ENCODE measurements around the gene SLC26A1. TPM values are rescaled to one million over a fixed set of nuclear protein-coding genes. Genes with fewer than 3 reads are reported as not detected.

Gene SLC26A1
- polyA plus RNA-seq, 3 donors from 2014 or later: 0.52 to 0.77 TPM; not detected in 1

DNA sequence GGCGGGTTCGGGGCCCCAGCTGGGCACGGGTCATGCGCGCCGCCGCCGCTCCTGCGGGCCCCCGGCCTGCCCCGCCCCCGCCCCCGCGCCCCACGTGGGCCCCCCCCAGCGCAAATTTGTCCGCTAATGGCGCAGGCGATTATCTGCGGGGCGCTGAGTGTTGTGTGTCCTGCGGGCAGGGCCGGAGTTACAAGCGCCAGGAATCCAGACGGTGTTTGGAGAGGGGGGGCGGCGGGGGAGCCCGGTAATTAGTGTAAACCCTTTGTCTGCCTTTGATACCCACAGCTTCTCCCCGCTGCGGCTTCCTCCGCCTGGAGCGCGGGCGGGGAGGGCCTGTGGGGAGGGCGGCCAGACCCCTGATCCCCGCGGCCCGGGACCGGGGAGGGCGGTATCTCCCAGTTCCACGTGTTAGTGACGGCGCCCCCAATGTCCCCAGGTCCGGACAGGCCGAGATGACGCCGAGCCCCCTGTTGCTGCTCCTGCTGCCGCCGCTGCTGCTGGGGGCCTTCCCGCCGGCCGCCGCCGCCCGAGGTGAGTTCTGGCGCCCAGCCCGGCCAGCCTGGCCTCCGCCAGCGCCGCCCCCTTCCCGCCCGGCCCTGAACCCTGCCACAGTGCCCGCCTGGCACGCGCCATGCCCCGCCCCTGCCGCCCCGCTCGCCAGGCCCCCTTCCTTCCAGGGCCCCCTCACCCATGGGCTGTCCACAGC, 19.0 kb upstream of the SLC26A1 start:
- no peak overlapping the region for H3K27ac Mint-ChIP-seq
- peaks cover 0 to 2% (median 0%) of the 10 kb centered on the region in 6 donors for H3K9me3 Mint-ChIP-seq
- H3K27me3 Mint-ChIP-seq (ENCODE audit: low read depth in 3 of 3): peaks cover 8 to 28% (median 17%) of the 10 kb centered on the region in 3 donors
- peak; percentile 39 to 48 (median 43) for DNase-seq
- H3K36me3 Mint-ChIP-seq: no peaks in the 10 kb centered on the region
- H3K4me3 Mint-ChIP-seq: peak overlapping the region in 4 of 5 donors; percentile 21 to 68 (median 49)
- H3K4me1 Mint-ChIP-seq: peaks cover 12 to 15% of the 10 kb centered on the region in 2 donors

DNA sequence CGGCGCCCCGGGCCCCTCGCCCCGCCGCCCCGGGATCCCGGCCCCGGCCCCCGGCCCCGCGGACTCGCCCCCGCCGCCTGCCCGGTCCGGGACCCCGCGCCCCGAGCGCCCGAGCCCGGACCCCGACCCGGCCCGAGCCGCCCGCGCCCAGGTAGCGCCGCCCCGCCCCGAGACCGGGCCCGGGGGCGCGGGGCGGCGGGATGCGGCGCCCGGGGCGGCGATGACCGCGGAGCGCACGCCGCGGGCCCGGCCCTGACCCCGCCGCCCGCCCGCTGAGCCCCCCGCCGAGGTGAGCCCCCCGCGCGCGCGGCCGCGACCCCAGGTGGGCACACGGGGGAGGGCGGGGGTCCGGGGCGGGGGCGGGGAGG, 18.4 kb upstream of the SLC26A1 start:
- Mint-ChIP-seq H3K27ac (no peak overlapping the region), H3K4me1 (peaks cover 12 to 15% of the 10 kb centered on the region in 2 donors), H3K9me3 (peaks cover 0 to 2% (median 0%) of the 10 kb centered on the region in 6 donors), H3K36me3 (peaks cover 0 to 4% (median 0%) of the 10 kb centered on the region in 3 donors), H3K4me3 (peak overlapping the region in 1 of 5 donors; percentile 42), H3K27me3 (ENCODE audit: low read depth in 3 of 3) (peaks cover 8 to 27% (median 19%) of the 10 kb centered on the region in 3 donors)
- no peak for DNase-seq

DNA sequence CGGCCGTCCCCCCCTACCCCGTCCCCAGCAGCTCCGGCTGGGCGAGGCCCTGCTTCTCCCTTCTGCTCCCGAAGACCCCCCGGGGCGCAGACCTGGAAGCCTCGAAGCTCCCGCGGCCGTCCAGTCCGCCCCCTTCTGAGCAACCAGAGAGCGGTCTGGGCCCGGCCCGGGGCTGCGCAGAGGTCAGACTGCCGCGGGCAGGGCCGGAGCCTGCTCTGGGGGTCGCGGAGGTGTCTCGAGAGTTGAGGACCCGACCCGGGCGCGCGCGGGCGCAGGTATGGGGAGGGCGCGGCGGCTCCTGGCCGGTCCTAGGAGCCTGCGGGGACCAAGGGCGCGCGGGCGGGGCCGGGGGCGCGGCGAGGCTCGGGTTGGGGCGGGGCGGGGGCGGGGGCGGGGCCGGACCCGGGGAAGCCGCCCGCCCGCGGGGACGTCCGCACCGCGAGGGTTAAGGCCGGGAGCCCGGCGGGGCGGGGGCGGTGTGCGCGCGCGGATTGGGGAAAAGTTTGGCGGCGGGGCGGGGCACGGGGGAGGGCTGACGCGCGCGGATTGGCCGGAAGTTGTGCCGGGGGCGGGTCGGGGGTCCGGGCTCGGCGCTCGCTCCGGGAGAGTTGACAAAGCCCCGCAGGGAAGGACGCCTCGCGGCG, 17.9 kb upstream of the SLC26A1 start, which contains the start of gene FGFRL1:
TSS of gene FGFRL1 (plus strand) at position 605 of the 644 bp plus-strand sequence. CDS start 860 bp downstream, outside the sequence.
- peak; percentile 76 to 77 (median 77) for DNase-seq
- peak within 1 kb of the TSS; percentile 87 to 95 (median 90) for H3K4me3 Mint-ChIP-seq
- H3K27me3 Mint-ChIP-seq (ENCODE audit: low read depth in 3 of 3): peaks cover 9 to 27% (median 22%) of the 10 kb centered on the region in 3 donors
- peaks cover 0 to 4% (median 0%) of the 10 kb centered on the region in 3 donors for H3K36me3 Mint-ChIP-seq
- peaks cover 12 to 15% of the 10 kb centered on the region in 2 donors for H3K4me1 Mint-ChIP-seq
- peak within 1 kb of the TSS; percentile 76 to 99 (median 94) for H3K27ac Mint-ChIP-seq
- H3K9me3 Mint-ChIP-seq: peaks cover 0 to 2% (median 0%) of the 10 kb centered on the region in 6 donors

DNA sequence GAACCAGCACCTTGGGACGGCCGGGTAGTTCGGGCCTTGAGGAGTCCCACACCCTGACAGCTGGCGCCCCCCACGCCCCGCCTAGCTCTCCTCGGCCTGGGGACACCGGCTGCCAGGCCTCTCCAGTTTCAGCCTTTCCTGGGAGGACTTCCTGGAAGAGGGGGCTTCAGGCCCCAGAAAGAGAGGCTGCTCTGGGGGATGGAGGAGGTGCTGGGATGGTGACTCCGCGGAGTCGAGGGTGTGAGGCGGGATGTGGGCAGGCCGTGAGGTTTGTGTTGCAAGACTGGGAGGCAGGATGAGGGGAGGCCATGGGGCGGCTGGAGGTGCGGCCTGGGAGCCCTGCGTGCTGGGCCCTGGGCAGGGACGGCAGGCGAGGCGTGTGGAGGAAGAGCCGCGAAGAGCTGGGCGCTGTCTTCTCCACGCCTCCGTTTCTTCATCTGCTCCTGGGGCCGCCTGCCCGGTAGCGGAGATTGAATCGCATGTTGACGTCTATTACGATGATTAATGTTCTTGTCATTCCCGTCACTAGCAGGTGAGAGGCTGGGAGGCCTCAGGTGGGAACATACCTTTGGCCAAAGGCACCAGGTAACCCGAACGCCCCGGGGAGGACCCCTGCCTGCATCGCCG, 17.3 kb upstream of the SLC26A1 start:
- H3K27ac Mint-ChIP-seq: peak overlapping the region; percentile 76 to 99 (median 94)

DNA sequence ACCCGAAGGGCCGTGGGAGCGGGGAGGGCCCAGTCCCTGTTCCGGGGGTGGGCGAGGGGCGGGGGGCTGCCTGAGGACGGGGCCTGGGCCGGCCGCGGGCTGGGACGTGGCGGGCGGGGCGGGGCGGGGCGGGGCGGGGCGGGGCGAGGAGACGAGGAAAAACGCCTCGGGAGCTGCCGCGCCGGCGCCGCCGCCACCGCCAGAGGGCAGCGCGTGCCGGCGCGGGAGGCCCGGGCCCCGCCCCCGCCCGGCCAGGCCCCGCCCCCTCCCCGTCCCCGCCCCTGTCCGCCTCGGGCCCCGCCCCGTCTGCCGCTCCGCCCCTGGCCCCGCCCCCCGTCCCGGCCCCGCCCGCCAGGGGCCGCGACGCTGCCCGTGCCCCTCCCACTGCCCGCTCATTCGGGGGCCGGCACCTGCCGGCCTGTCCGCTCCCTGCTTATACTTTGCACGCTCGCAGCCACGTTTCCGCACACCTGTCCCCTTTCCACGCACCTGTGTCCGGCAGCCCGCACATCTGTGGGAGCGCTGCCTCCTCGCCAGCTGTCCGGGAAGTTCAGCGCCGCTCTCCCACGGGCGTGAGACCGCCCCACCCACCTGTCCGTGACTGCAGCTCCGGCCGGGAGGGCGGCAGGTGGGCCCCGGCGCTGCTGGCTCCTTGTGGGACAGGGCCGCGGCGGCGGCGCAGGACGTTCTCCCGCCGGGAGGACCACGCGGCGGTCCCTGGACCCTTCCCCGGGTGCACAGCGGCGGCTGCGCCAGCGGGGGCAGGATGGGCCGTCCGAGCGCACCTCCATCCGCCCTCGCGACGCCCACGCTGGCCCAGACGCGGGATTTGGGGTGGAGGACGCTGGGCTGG, 16.6 kb upstream of the SLC26A1 start:
- Mint-ChIP-seq H3K27me3 (ENCODE audit: low read depth in 3 of 3) (peaks cover 10 to 29% (median 27%) of the 10 kb centered on the region in 3 donors), H3K27ac (peak overlapping the region; percentile 50 to 93 (median 82)), H3K4me3 (peak overlapping the region; percentile 88 to 95 (median 90)), H3K9me3 (peaks cover 0 to 2% (median 0%) of the 10 kb centered on the region in 6 donors), H3K36me3 (peaks cover 0 to 4% (median 0%) of the 10 kb centered on the region in 3 donors), H3K4me1 (peaks cover 12 to 15% of the 10 kb centered on the region in 2 donors)
- DNase-seq: peak; percentile 70 to 78 (median 74)

More for the DNA sequence above, 17.3 kb upstream of the SLC26A1 start:
- Mint-ChIP-seq H3K36me3 (peaks cover 0 to 4% (median 0%) of the 10 kb centered on the region in 3 donors), H3K27me3 (ENCODE audit: low read depth in 3 of 3) (peaks cover 9 to 27% (median 27%) of the 10 kb centered on the region in 3 donors), H3K9me3 (peaks cover 0 to 2% (median 0%) of the 10 kb centered on the region in 6 donors), H3K4me3 (peak overlapping the region; percentile 87 to 95 (median 90)), H3K4me1 (peaks cover 12 to 15% of the 10 kb centered on the region in 2 donors)
- peak; percentile 85 to 87 (median 87) for DNase-seq

DNA sequence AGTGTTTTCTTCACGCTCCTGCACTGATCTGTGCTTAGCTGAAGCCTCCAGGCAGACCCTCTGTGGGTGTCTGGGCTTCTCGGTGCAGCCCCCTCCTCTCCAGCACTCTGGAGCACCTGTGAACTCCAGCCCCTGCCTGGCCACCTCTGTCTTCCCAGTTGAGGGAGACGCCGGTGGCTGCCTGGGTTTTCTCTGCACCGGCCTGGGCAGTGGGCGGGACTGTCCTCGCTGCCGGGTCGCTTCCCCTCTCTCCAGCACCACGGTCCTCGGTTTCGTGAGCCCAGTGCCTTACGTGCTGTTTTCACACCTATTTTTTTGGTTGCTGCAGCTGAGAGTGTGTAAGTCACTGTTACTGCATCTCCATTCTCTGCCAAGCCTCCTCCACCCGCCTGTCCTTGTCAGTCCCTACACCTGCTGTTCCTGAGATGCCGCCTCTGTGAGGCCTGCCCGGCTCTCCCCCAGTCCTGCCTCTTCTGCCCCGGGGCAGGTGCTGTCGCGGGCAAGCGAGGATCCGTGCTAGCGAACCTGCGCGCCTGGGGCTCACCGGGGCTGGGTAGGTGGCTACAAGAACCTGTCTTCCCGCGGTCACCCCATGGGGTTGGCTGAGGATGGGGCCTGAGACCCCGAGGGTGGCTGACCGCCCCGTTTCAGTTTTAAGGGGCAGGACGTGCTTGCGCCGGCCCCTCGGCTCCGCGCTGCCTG, 15.8 kb upstream of the SLC26A1 start:
- peaks cover 0 to 4% (median 0%) of the 10 kb centered on the region in 3 donors for H3K36me3 Mint-ChIP-seq
- peaks cover 12 to 15% of the 10 kb centered on the region in 2 donors for H3K4me1 Mint-ChIP-seq
- peak overlapping the region; percentile 77 to 88 (median 86) for H3K4me3 Mint-ChIP-seq
- H3K27ac Mint-ChIP-seq: peak overlapping the region; percentile 24 to 87 (median 66)
- H3K27me3 Mint-ChIP-seq (ENCODE audit: low read depth in 3 of 3): peaks cover 12 to 31% (median 25%) of the 10 kb centered on the region in 3 donors
- peaks cover 0 to 2% (median 0%) of the 10 kb centered on the region in 6 donors for H3K9me3 Mint-ChIP-seq
- peak; percentile 59 to 60 (median 59) for DNase-seq

DNA sequence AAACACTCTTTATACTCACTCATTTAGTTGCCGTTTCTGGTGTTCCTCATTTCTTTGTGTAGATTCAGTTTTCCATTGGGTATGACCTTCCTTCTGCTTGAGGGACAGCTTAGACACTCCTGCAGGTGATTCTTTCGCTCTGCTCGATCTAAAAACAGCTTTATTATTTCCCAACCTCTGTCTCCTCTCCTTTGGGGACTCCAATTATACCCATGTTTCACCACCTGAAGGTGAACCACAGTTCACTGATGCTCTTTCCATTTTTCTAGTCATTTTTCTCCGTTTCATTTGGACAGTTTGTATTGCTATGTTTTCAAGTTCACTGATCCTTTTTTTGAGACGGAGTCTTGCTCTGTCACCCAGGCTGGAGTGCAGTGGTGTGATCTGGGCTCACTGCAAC, 13.7 kb upstream of the SLC26A1 start:
- DNase-seq: no peak
- H3K27me3 Mint-ChIP-seq (ENCODE audit: low read depth in 3 of 3): peaks cover 14 to 33% (median 23%) of the 10 kb centered on the region in 3 donors
- peaks cover 0 to 2% (median 0%) of the 10 kb centered on the region in 6 donors for H3K9me3 Mint-ChIP-seq
- H3K36me3 Mint-ChIP-seq: peaks cover 0 to 4% (median 0%) of the 10 kb centered on the region in 3 donors
- peak overlapping the region in 1 of 5 donors; percentile 11 for H3K4me3 Mint-ChIP-seq
- peaks cover 14 to 15% of the 10 kb centered on the region in 2 donors for H3K4me1 Mint-ChIP-seq
- peak overlapping the region in 1 of 6 donors; percentile 68 for H3K27ac Mint-ChIP-seq

DNA sequence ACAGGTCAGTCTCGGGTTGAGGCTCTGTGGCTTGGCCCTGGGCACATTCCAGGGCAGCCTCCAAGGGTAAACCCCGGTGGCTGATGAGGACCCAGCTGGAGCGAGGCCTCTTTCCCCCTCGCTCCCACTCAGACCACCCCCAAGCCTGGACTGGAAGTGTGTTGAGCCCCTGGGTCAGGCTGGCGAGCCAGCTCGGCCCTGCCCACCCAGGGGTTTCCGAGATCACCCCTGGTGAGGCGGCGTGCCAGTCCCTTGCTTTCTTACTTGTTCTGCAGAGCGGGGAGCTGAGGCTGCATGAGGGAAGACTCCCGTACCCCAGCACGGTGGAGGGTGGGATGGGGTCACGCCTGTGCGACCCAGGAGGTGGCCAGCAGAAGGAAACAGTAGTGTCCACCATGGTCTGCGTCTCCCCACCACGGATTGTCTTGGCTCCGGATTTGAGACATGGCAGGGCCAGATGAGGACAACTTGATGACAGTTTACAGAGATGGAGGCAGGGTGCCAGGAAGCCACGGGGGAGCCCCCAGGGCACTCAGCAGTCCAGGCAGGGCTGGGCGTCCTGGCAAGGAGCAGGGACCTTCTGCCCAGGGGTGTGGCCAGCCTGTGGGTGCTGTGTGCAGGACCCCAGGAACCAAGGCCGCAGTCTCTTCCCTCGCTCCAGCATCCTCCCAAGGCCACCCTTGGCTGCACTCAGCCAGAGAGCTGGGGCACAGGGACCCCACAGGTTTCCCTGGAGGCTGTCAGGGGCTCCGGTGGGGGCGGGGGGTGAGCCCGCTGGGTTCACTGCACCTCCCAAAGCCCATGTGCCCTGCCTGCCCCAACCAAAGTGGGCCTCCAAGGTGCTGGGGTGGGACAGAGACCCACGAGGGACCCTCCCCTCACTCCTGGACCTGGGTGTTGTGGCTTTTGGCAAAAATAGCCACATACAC, 11.6 kb upstream of the SLC26A1 start:
- Mint-ChIP-seq H3K27ac (no peak overlapping the region), H3K27me3 (ENCODE audit: low read depth in 3 of 3) (peaks cover 10 to 29% (median 20%) of the 10 kb centered on the region in 3 donors)

DNA sequence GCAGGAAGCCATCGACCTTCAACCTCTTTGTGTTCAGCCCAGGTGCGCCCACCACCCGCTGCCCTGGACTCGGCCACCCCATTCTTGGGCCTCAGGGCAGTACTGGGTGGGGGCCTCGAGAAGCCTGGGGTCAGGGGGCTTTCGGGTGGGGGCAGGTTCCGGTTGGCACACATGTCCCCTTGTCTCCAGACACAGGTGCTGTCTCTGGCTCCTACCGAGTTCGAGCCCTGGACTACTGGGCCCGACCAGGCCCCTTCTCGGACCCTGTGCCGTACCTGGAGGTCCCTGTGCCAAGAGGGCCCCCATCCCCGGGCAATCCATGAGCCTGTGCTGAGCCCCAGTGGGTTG, 10.8 kb upstream of the SLC26A1 start:
- Mint-ChIP-seq H3K27ac (no peak overlapping the region), H3K9me3 (peaks cover 0 to 2% (median 0%) of the 10 kb centered on the region in 6 donors), H3K36me3 (peaks cover 0 to 4% (median 0%) of the 10 kb centered on the region in 3 donors), H3K4me1 (peaks cover 6 to 8% of the 10 kb centered on the region in 2 donors), H3K27me3 (ENCODE audit: low read depth in 3 of 3) (peaks cover 10 to 30% (median 21%) of the 10 kb centered on the region in 3 donors), H3K4me3 (no peak overlapping the region)
- DNase-seq: no peak

More for the DNA sequence above, 11.6 kb upstream of the SLC26A1 start:
- Mint-ChIP-seq H3K36me3 (peaks cover 0 to 4% (median 0%) of the 10 kb centered on the region in 3 donors), H3K4me3 (no peak overlapping the region), H3K4me1 (peaks cover 8 to 9% of the 10 kb centered on the region in 2 donors), H3K9me3 (peaks cover 0 to 2% (median 0%) of the 10 kb centered on the region in 6 donors)
- DNase-seq: no peak

DNA sequence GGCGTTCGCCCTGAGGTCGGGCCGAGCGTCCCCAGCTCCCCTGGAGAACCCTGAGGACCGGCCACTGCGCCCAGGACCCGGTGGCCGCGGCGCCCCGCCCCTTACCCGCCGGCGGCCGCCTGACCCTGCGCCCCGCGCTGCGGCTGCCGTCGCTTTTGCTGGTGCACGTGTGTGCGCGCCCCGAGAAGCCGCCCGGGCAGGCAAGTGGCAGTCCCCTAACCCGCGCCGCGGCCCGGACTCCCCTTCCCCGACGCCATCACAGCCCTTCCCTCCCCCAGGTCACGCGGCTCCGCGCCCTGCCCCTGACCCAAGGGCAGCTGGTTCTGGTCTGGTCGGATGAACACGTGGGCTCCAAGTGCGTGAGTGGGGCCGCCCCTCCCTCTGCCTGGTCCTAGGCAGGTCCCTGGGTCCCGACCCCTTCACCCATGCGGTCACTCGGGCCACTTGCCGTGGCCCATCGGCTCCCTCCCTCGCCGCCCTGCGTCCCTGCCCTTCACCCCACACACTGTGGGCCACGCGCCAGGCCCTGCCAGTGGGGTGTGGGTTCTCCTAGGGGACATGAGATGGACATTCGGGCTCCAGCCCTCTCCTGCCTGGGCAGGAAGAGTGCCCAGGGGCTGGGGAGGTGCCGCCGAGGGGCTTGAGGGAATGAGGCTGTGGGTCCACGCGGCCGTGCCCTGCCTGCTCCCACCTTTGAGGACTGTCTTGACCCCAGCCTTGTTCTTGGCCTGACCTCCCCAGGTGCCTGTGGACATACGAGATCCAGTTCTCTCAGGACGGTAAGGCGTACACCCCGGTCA, 10.3 kb upstream of the SLC26A1 start:
- Mint-ChIP-seq H3K4me1 (peaks cover under 1 to 3% of the 10 kb centered on the region in 2 donors), H3K27me3 (ENCODE audit: low read depth in 3 of 3) (peaks cover 8 to 27% (median 20%) of the 10 kb centered on the region in 3 donors), H3K36me3 (peaks cover 0 to 4% (median 0%) of the 10 kb centered on the region in 3 donors), H3K27ac (no peak overlapping the region), H3K4me3 (no peak overlapping the region), H3K9me3 (peaks cover 0 to 2% (median 0%) of the 10 kb centered on the region in 6 donors)
- no peak for DNase-seq

All from immature natural killer cell (primary cell).